Neuronal stem cell (in vitro differentiated cells): ENCODE data around the gene MBTPS1.

Experiments
- DNase-seq: peaks from one replicate; pipeline ENCODE4 v3.0.0-alpha.2; 2013; ENCODE audit warnings: low spot score
- H2AFZ ChIP-seq: one replicate; pipeline ENCODE4 v1.6.1; 2013; ENCODE audit warnings: mild to moderate bottlenecking, low read length, inconsistent platforms
- H2AK5ac ChIP-seq: 2 replicates; pipeline ENCODE4 v1.6.1; 2013; ENCODE audit warnings: low read depth, mild to moderate bottlenecking, inconsistent platforms, low read length, moderate library complexity, mixed read lengths
- H2BK120ac ChIP-seq: 2 replicates; pipeline ENCODE4 v1.6.1; 2013; ENCODE audit warnings: low read depth, mild to moderate bottlenecking, inconsistent platforms, low read length, moderate library complexity, mixed read lengths
- H2BK12ac ChIP-seq: one replicate; pipeline ENCODE4 v1.6.1; 2013; ENCODE audit warnings: low read length, inconsistent platforms
- H2BK15ac ChIP-seq: 2 replicates; pipeline ENCODE4 v1.6.1; 2013; ENCODE audit warnings: mild to moderate bottlenecking, low read length, inconsistent platforms, mixed read lengths
- H2BK5ac ChIP-seq: one replicate; pipeline ENCODE4 v1.6.1; 2013; ENCODE audit warnings: inconsistent platforms, mild to moderate bottlenecking, low read length, moderate library complexity
- H3K14ac ChIP-seq: one replicate; pipeline ENCODE4 v1.6.1; 2013; ENCODE audit warnings: low read length, inconsistent platforms
- H3K18ac ChIP-seq: 2 replicates; pipeline ENCODE4 v1.6.1; 2013; ENCODE audit warnings: low read length, inconsistent platforms
- H3K23ac ChIP-seq: 2 replicates; pipeline ENCODE4 v1.6.1; 2013; ENCODE audit warnings: low read depth, mild to moderate bottlenecking, mixed read lengths, low read length, inconsistent platforms; ENCODE audit not compliant: poor library complexity
- H3K27ac ChIP-seq: replicated peaks from 3 replicates; pipeline ENCODE4 v1.5.1; 2013; ENCODE audit warnings: low read length, inconsistent platforms
- H3K27me3 ChIP-seq, 3 experiments: 2 replicates each; pipeline ENCODE4 v1.6.1; 2013; ENCODE audit warnings: low read length in 3 of 3, mild to moderate bottlenecking in 2 of 3, inconsistent platforms in 1 of 3, low read depth in 1 of 3, mixed read lengths in 1 of 3, moderate library complexity in 1 of 3; ENCODE audit not compliant: control insufficient read depth in 3 of 3, insufficient read depth in 3 of 3
- H3K36me3 ChIP-seq, 2 donors: replicated peaks in 1 of 2; 2 replicates each; pipeline ENCODE4 v1.6.1; 2013; ENCODE audit warnings: low read length in 2 of 2; ENCODE audit not compliant: control insufficient read depth in 2 of 2, insufficient read depth in 2 of 2
- H3K4ac ChIP-seq: 2 replicates; pipeline ENCODE4 v1.6.1; 2013; ENCODE audit warnings: inconsistent platforms, mild to moderate bottlenecking, low read length, moderate library complexity
- H3K4me1 ChIP-seq, 2 donors: 1 replicate in 1 of 2; 2 replicates in 1 of 2; pipeline ENCODE4 v1.6.1; 2013; ENCODE audit warnings: low read length in 2 of 2, low read depth in 1 of 2; ENCODE audit not compliant: control insufficient read depth in 2 of 2, insufficient read depth in 1 of 2
- H3K4me2 ChIP-seq: one replicate; pipeline ENCODE4 v1.6.1; 2013; ENCODE audit warnings: mild to moderate bottlenecking, low read length, inconsistent platforms; ENCODE audit not compliant: insufficient read depth, poor library complexity, severe bottlenecking
- H3K4me3 ChIP-seq, 2 donors: 2 replicates each; pipeline ENCODE4 v1.5.1; 2013; ENCODE audit warnings: low read length in 2 of 2, mild to moderate bottlenecking in 2 of 2, inconsistent platforms in 1 of 2, moderate library complexity in 1 of 2
- H3K79me1 ChIP-seq: one replicate; pipeline ENCODE4 v1.6.1; 2013; ENCODE audit warnings: low read depth, mild to moderate bottlenecking, inconsistent platforms, low read length, moderate library complexity
- H3K9ac ChIP-seq: one replicate; pipeline ENCODE4 v1.6.1; 2013; ENCODE audit warnings: mild to moderate bottlenecking, low read depth, low read length, inconsistent platforms; ENCODE audit not compliant: poor library complexity
- H3K9me3 ChIP-seq, 2 donors: replicated peaks in 1 of 2; 2 replicates each; pipeline versions ENCODE3 to v1.6.1; 2013; ENCODE audit warnings: low read length in 2 of 2, mild to moderate bottlenecking in 2 of 2, inconsistent platforms in 1 of 2, low read depth in 1 of 2, mixed read lengths in 1 of 2, moderate library complexity in 1 of 2; ENCODE audit not compliant: control insufficient read depth in 2 of 2, insufficient read depth in 1 of 2
- H4K8ac ChIP-seq: one replicate; pipeline ENCODE4 v1.6.1; 2013; ENCODE audit warnings: low read depth, mild to moderate bottlenecking, inconsistent platforms, low read length, moderate library complexity
- H4K91ac ChIP-seq: one replicate; pipeline ENCODE4 v1.6.1; 2013; ENCODE audit warnings: low read length, low read depth, mild to moderate bottlenecking, inconsistent platforms; ENCODE audit not compliant: poor library complexity
- whole genome bisulfite sequencing, 2 donors: extraction: QIAGEN DNeasy Blood & Tissue Kit; methylation state at CpG; one replicate each; pipeline ENCODE4 v1.1.7; 2013; ENCODE audit warnings: missing lambda C conversion rate in 2 of 2, mixed read lengths in 1 of 2; ENCODE audit not compliant: insufficient read length in 2 of 2, insufficient replicate concordance in 1 of 2; ENCODE audit errors: extremely low coverage in 2 of 2; 5-methylcytosine and 5-hydroxymethylcytosine counted together

The MBTPS1 gene

GRCh38 chr16:84020353-84020752, 96.4 kb downstream of the MBTPS1 start:
- H3K36me3 ChIP-seq = no peaks in the 10 kb centered on the region
- H3K9me3 ChIP-seq = peaks cover 12 to 39% of the 10 kb centered on the region in 2 donors
- H2BK120ac ChIP-seq = no peak overlapping the region
- H3K79me1 ChIP-seq = no peaks in the 10 kb centered on the region
- H4K91ac ChIP-seq = no peak overlapping the region
- no peak overlapping the region for H2BK12ac ChIP-seq
- H3K23ac ChIP-seq = no peak overlapping the region
- H2AK5ac ChIP-seq = no peak overlapping the region
- peaks cover 2 to 7% of the 10 kb centered on the region in 2 donors for H3K4me1 ChIP-seq
- no peak overlapping the region for H2BK15ac ChIP-seq
- no peak overlapping the region for H3K4me2 ChIP-seq
- H3K4ac ChIP-seq = no peak overlapping the region
- H3K27ac ChIP-seq = no peak overlapping the region
- H3K27me3 ChIP-seq = no peaks in the 10 kb centered on the region
- H4K8ac ChIP-seq = no peak overlapping the region
- no CpG with 5 or more reads among the region's 9 CpGs for WGBS, 2 donors
- H3K18ac ChIP-seq = no peak overlapping the region
- no peak overlapping the region for H2BK5ac ChIP-seq
- DNase-seq = no peak
- no peak overlapping the region for H3K14ac ChIP-seq
- no peak overlapping the region for H3K4me3 ChIP-seq
- no peak overlapping the region for H2AFZ ChIP-seq
- no peak overlapping the region for H3K9ac ChIP-seq

DNA sequence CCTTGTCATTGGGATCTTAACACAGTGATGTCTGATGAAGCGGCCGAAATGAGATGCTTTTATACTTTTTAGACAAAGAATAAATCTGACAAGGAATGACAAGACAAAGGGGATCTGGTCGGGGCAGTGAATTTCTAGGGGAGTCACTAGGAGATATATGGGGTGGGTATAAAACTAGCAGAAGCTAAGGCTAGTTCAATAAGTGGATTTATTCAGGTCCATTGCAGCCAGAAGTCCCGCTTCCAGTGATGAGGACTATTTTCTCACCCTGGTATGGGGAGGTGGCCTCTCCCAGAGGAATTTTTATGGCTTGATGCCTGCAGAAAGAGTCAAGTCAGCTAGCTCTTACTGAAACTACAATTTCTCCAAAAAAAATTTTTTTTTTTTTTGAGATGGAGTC, 98.0 kb downstream of the MBTPS1 start:
- Histone ChIP-seq H3K36me3 (no peaks in the 10 kb centered on the region), H3K23ac (no peak overlapping the region), H4K8ac (no peak overlapping the region), H3K27ac (no peak overlapping the region), H3K27me3 (no peaks in the 10 kb centered on the region), H2AK5ac (no peak overlapping the region), H3K4me3 (no peak overlapping the region), H3K4me1 (peaks cover 2 to 7% of the 10 kb centered on the region in 2 donors), H2BK5ac (no peak overlapping the region), H3K9ac (no peak overlapping the region), H2BK12ac (no peak overlapping the region), H2AFZ (no peak overlapping the region), H4K91ac (no peak overlapping the region), H3K4ac (no peak overlapping the region), H3K18ac (no peak overlapping the region), H3K4me2 (no peak overlapping the region), H2BK120ac (no peak overlapping the region), H3K79me1 (no peaks in the 10 kb centered on the region), H3K9me3 (peaks cover 12 to 39% of the 10 kb centered on the region in 2 donors), H2BK15ac (no peak overlapping the region), H3K14ac (no peak overlapping the region)
- no CpG with 5 or more reads among the region's 4 CpGs for WGBS, 2 donors
- no peak for DNase-seq

DNA sequence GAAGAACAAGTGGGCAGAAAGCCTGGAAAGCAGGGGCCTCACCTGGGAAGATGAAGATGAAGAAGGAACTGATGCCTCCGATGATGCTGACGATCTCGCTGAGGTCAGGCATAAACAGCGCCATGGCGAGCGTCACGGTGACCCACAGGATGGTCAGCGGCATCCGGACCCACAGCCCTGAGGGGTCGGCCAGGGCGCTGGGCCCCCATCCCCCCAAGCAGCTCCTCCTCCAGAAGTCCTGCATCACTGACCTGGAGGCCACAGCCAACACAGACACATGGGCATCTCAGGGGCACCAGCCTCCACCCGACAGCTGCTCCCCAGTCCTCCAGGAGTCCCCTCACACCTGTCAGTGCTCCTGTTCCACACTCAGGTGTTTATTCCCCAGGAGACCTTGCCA, 100.3 kb downstream of the MBTPS1 start:
- no peaks in the 10 kb centered on the region for H3K27me3 ChIP-seq
- H3K27ac ChIP-seq = no peak overlapping the region
- H3K4me2 ChIP-seq = no peak overlapping the region
- H2AFZ ChIP-seq = no peak overlapping the region
- H3K14ac ChIP-seq = no peak overlapping the region
- peak overlapping the region; percentile 1 for H3K4ac ChIP-seq
- no peak overlapping the region for H3K4me3 ChIP-seq
- peaks cover 6 to 30% of the 10 kb centered on the region in 2 donors for H3K9me3 ChIP-seq
- H2BK120ac ChIP-seq = no peak overlapping the region
- peak overlapping the region; percentile 3 for H3K23ac ChIP-seq
- no peak overlapping the region for H2BK12ac ChIP-seq
- no peak overlapping the region for H4K8ac ChIP-seq
- no peak for DNase-seq
- peak overlapping the region; percentile 32 for H2BK15ac ChIP-seq
- no peak overlapping the region for H3K9ac ChIP-seq
- H3K4me1 ChIP-seq = peaks cover 0 to 2% of the 10 kb centered on the region in 2 donors
- H2BK5ac ChIP-seq = no peak overlapping the region
- no peaks in the 10 kb centered on the region for H3K36me3 ChIP-seq
- no peak overlapping the region for H4K91ac ChIP-seq
- peak overlapping the region; percentile 11 for H2AK5ac ChIP-seq
- H3K18ac ChIP-seq = no peak overlapping the region
- WGBS, 2 donors = no CpG with 5 or more reads among the region's 12 CpGs
- no peaks in the 10 kb centered on the region for H3K79me1 ChIP-seq

DNA sequence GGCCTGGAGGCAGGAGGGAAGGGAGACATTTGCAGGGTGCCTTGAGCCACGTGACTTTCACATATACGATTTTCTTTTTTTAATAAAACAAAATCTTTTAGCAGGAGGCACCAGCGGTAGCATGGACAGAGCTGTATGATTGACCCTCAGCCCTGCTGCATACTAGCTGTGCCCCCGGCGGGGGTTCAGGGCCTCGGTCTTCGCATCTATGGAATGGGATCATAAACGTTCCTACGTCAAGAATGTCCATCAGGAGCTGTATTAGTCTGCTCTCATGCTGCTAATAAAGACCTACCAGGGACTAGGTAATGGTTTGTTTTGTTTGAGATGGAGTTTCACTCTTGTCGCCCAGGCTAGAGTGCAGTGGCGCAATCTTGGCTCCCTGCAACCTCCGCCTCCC, 101.3 kb downstream of the MBTPS1 start:
- peak overlapping the region; percentile 24 for H2AK5ac ChIP-seq
- H2BK5ac ChIP-seq = no peak overlapping the region
- no peak overlapping the region for H3K27ac ChIP-seq
- no peak overlapping the region for H3K23ac ChIP-seq
- no peak overlapping the region for H4K91ac ChIP-seq
- no peak overlapping the region for H3K4me2 ChIP-seq
- peaks cover 0 to 2% of the 10 kb centered on the region in 2 donors for H3K4me1 ChIP-seq
- DNase-seq = no peak
- peaks cover 5 to 19% of the 10 kb centered on the region in 2 donors for H3K9me3 ChIP-seq
- no peaks in the 10 kb centered on the region for H3K79me1 ChIP-seq
- H2AFZ ChIP-seq = no peak overlapping the region
- no peaks in the 10 kb centered on the region for H3K36me3 ChIP-seq
- H3K27me3 ChIP-seq = no peaks in the 10 kb centered on the region
- no peak overlapping the region for H4K8ac ChIP-seq
- H3K4me3 ChIP-seq = no peak overlapping the region
- H3K18ac ChIP-seq = no peak overlapping the region
- H3K14ac ChIP-seq = no peak overlapping the region
- H3K9ac ChIP-seq = no peak overlapping the region
- no peak overlapping the region for H3K4ac ChIP-seq
- no peak overlapping the region for H2BK120ac ChIP-seq
- H2BK15ac ChIP-seq = no peak overlapping the region
- no CpG with 5 or more reads among the region's 12 CpGs for WGBS, 2 donors
- H2BK12ac ChIP-seq = no peak overlapping the region
